ENCODE measurements around the gene ADCK2. TPM values are rescaled to one million over a fixed set of nuclear protein-coding genes. Genes with fewer than 3 reads are reported as not detected.

Gene ADCK2
- total RNA-seq, 4 donors from 2014 or later = 17.6 to 34.1 (median 21.6) TPM

GRCh38 chr7:140678081-140678815 is 5.5 kb downstream of the ADCK2 start:
- Histone ChIP-seq H3K9me3 (no peaks in the 10 kb centered on the region), H3K4me3 (no peak overlapping the region), H3K36me3 (peaks cover 12 to 76% (median 17%) of the 10 kb centered on the region in 3 donors), H3K4me1 (peaks cover 18 to 32% (median 26%) of the 10 kb centered on the region in 3 donors), H3K27ac (no peak overlapping the region), H3K27me3 (no peaks in the 10 kb centered on the region)
- DNase-seq = no peak
- TF ChIP-seq CTCF (IDR thresholded peaks at IDR 0.05) (no peak), POLR2A (IDR thresholded peaks at IDR 0.05) (no peak)
- 90 to 94% methylated on average over 16 to 18 of the region's 20 CpGs for WGBS, 2 donors
- intact Hi-C loops (cut with DNase I) = no loop called here

DNA sequence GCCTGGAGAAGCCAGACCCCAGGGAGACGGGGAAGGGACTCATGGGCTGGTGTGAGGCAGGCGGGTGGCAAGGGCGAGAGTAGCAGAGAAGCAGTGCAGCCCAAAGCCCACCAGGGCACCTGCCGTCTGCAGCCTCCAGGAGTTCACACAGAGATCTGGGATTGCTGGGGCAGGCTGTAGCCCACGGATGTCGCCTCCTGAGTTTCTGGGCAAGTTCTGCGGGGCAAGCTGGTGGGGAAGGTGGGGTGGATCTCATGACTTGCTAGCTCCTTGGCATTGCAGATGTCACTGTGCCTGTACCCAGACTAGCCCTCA is 6.0 kb downstream of the ADCK2 start:
- intact Hi-C loops (cut with DNase I) = no loop called here
- no peak overlapping the region for H3K27ac ChIP-seq

DNA sequence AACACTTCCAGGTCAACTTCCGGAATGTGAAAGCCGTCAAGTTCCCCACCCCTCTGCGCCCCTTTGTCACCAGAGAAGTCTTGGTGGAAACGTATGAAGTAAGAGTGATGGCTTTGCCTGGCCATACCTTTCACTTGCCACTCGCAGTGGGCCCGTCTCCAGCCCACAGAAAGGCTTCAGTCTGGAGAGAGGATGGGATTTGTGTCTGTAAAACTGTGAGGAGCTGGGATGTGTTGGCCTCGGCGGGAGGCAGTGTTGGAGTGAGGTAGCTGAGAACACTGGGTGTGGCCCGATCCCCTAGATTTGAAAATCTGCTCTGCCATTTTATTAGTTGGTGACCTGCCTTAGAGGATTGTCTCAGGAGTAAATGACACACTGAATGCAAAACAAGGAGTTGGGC is 6.4 kb downstream of the ADCK2 start:
- peaks cover 16 to 85% (median 17%) of the 10 kb centered on the region in 3 donors for H3K36me3 ChIP-seq
- no peak overlapping the region for H3K27ac ChIP-seq
- intact Hi-C loops (cut with DNase I) = no loop called here
- TF ChIP-seq CTCF (IDR thresholded peaks at IDR 0.05) (no peak), POLR2A (IDR thresholded peaks at IDR 0.05) (no peak)
- H3K4me1 ChIP-seq = peaks cover 10 to 22% (median 19%) of the 10 kb centered on the region in 3 donors
- 92% methylated on average over 3 to 5 of the region's 9 CpGs for WGBS, 2 donors
- H3K4me3 ChIP-seq = no peak overlapping the region
- no peaks in the 10 kb centered on the region for H3K27me3 ChIP-seq
- H3K9me3 ChIP-seq = no peaks in the 10 kb centered on the region
- no peak for DNase-seq

More for the DNA sequence above, 6.0 kb downstream of the ADCK2 start:
- Histone ChIP-seq H3K4me3 (no peak overlapping the region), H3K9me3 (no peaks in the 10 kb centered on the region), H3K4me1 (peaks cover 14 to 27% (median 23%) of the 10 kb centered on the region in 3 donors), H3K36me3 (peaks cover 16 to 81% (median 17%) of the 10 kb centered on the region in 3 donors), H3K27me3 (no peaks in the 10 kb centered on the region)
- TF ChIP-seq CTCF (IDR thresholded peaks at IDR 0.05) (no peak), POLR2A (IDR thresholded peaks at IDR 0.05) (no peak)
- 88 to 91% methylated on average over 6 to 7 of the region's 7 CpGs for WGBS, 2 donors
- no peak for DNase-seq

DNA sequence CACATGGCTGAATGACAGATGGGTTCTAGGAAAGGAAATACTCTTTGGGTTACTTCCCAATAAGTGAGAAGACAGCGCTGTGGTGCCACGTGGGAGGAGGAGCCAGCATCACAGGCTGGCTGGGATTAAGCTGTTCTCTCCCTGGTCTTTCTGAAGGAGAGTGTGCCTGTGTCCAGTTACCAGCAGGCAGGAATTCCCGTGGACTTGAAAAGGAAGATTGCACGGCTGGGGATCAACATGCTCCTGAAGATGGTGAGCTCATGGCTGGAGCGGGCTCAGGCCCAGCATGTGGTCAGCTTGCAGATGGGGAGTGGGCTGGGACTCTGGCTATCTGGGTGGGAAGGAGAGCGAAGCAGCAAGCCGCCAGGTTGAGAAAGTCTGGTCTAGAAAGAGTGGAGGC is 8.1 kb downstream of the ADCK2 start:
- TF ChIP-seq POLR2A (IDR thresholded peaks at IDR 0.05) = no peak
- H3K4me3 ChIP-seq = no peak overlapping the region
- no peak overlapping the region for H3K27ac ChIP-seq
- DNase-seq = no peak
- no peaks in the 10 kb centered on the region for H3K9me3 ChIP-seq
- intact Hi-C loops (cut with DNase I) = no loop called here
- peaks cover 16 to 98% (median 17%) of the 10 kb centered on the region in 3 donors for H3K36me3 ChIP-seq
- peaks cover 0 to 5% (median 2%) of the 10 kb centered on the region in 3 donors for H3K4me1 ChIP-seq
- WGBS, 2 donors = 89 to 96% methylated on average over 5 of the region's 7 CpGs
- H3K27me3 ChIP-seq = no peaks in the 10 kb centered on the region

DNA sequence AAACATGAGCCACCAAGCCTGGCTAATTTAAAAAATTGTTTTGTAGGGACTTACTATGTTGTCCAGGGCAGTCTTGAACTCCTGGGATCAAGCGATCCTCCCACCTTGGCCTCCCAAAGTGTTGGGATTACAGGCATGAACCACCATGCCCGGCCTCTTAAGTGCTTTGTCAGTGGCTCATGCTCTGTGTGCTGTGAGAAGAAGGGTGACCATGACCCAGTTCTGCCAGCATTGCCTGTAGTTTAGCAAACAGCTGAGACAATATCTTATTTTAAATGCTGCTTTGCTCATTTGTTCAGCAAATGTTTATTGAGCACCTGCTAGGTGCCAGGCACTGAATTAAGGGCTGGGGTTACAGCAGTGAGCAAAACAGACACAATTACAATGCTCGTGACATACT is 9.0 kb downstream of the ADCK2 start:
- DNase-seq = no peak

More for the DNA sequence above, 9.0 kb downstream of the ADCK2 start:
- Histone ChIP-seq H3K36me3 (peaks cover 16 to 98% (median 18%) of the 10 kb centered on the region in 3 donors), H3K4me1 (no peaks in the 10 kb centered on the region), H3K4me3 (no peak overlapping the region), H3K9me3 (no peaks in the 10 kb centered on the region), H3K27ac (no peak overlapping the region), H3K27me3 (no peaks in the 10 kb centered on the region)
- WGBS, 2 donors = 96 to 100% methylated on average over 2 to 3 of the region's 3 CpGs
- TF ChIP-seq POLR2A (IDR thresholded peaks at IDR 0.05) (no peak), CTCF (IDR thresholded peaks at IDR 0.05) (no peak)
- intact Hi-C loops (cut with DNase I) = no loop called here

All from esophagus squamous epithelium (tissue), 5 donors.